Stimulated activated CD8-positive, alpha-beta memory T cell treated with anti-CD3 and anti-CD28 coated beads, Interleukin-2, amount 100 ng/mL, for 48 hours (primary cell): ENCODE data around the gene IQGAP3.
A peak's percentile ranks its signal among the peaks of the same experiment; 100 is the strongest.
"Not testable (repeated sequence)": the region's sequence is repeated elsewhere in the genome, so short reads cannot be mapped to it uniquely, and the experiment has no call there.

Experiments used
- DNase-seq, 2 donors: peaks; one replicate each; pipeline ENCODE4 v3.0.0-alpha.2; 2020; ENCODE audit warnings: low read depth in 2 of 2

IQGAP3 gene

GRCh38 chr1:156595016-156595415, 22.7 kb upstream of the IQGAP3 start:
- no peak for DNase-seq

- no peak for DNase-seq
Measured at GRCh38 chr1:156594190-156594589, 21.8 kb upstream of the IQGAP3 start.

DNA sequence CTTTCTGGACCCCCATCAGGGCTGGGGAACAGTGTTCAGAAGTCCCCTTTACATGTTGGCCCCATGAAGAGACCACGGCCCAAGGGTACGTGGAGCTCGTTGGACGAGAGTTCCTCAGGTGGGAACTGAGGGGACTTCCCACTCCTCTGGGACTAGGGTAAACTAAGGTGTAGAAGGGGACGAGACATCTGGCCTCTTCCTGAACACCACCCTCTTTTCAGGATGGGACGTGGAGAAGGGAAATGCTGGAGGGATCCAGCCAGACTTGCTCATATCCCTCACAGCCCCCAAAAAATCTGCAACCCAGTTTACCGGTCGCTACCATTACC, 21.3 kb upstream of the IQGAP3 start:
- DNase-seq = no peak

DNA sequence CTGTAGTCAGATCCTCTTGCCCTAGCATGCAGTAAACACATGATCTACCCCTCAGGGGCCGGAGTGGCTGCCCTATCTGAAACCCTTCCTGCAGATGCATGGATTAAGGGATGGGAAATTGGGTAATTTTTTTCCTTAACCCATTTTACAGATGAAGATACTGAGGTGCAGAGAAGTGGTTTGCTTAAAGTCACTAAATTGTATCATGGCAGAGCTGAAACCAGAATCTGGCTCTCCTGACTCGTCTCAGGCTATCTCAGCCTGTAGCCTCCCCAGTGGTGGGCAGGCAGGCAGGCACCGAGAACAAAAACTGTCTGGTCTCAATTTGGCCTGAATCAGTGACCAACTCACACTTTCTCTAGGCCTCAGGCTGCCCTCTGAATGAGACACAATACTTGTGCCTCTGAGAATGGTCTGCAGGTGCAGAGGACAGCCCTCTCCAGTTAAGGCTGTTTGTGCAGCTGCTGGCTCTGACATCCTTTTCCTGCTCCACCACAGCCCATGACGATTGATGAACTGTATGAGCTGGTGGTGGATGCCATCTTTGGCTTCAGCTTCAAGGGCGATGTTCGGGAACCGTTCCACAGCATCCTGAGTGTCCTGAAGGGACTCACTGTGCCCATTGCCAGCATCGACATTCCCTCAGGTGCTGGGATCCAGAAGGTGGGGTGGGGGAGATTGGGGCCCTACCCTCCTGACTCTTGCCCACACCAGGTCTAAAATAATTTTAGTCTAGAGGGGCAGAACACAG, 20.7 kb upstream of the IQGAP3 start:
- no peak for DNase-seq

GRCh38 chr1:156592158-156592909, 20.0 kb upstream of the IQGAP3 start:
- no peak for DNase-seq

GRCh38 chr1:156591432-156592157, 19.2 kb upstream of the IQGAP3 start, which contains the start of gene NAXE:
NAXE (plus strand) TSS chr1:156591776; CDS start chr1:156591805, 29 bp downstream.
- peak; percentile 52 to 64 for DNase-seq

DNA sequence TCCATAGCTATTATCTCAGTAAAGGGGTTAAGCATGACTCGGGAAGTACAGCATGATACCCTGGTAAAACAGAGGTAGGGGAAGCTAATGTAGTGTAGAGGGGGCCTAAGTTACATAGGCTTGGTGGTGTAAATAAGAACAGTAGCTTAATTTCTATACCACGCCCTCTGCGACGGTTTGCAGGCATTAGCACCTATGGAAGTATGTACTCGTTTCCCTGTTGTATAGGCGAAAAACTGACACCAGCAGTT, 18.7 kb upstream of the IQGAP3 start:
- no peak for DNase-seq

DNA sequence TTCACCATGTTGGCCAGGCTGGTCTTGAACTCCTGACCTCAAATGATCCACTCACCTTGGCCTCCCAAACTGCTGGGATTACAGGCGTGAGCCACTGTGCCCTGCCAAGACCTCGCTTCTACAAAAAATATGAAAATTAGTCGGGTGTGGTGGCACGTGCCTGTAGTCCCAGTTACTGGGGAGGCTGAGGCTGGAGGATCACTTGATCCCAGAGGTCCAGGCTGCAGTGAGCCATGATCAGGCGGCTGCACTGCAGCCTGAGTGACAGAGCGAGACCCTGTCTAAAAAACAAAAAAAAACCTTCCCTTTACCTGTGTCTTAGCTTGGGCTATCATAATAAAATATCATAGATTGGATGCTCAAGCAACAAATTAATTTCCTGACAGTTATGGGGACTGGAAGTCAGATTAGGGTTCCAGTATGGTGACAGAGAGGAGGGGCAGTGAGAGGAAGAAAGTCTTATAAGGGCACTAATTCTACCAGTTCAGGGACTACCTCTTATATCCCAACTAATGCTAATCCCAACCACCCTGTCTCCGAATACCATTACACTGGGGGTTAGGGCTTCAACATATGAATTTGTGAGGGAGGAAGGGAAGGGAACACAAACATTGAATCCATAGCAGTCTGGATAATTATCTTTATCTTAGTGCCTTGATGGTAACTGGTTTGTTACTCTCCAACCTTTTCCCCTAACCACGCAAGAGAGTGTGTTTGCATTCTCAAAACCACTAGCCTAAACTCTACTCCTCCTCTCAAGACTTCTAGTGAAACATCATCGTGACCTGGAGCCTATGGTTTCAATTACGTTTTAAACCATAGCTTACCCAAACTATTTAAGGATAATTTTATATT, 18.2 kb upstream of the IQGAP3 start:
- DNase-seq = no peak

DNA sequence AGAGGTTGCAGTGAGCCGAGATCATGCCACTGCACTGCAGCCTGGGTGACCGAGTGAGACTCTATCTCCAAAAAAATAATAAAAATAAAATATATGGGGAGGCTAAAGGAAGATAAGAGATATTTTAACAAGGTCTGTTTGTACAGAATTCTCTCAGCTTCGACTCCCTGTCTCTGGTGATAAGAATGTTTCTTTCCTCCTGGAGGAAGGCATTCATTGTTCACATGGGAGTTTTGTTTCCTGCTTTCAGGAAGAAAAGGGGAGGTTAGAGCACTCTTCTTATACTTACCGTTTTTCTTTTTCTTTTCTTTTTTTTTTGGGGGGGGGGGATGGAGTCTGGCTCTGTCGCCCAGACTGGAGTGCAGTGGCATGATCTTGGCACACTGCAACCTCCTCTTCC, 17.2 kb upstream of the IQGAP3 start:
- DNase-seq = no peak

GRCh38 chr1:156587927-156588326, 15.6 kb upstream of the IQGAP3 start:
- DNase-seq = not testable (repeated sequence)

GRCh38 chr1:156586892-156587477, 14.6 kb upstream of the IQGAP3 start:
- no peak for DNase-seq

GRCh38 chr1:156586323-156586722, 14.0 kb upstream of the IQGAP3 start:
- no peak for DNase-seq

DNA sequence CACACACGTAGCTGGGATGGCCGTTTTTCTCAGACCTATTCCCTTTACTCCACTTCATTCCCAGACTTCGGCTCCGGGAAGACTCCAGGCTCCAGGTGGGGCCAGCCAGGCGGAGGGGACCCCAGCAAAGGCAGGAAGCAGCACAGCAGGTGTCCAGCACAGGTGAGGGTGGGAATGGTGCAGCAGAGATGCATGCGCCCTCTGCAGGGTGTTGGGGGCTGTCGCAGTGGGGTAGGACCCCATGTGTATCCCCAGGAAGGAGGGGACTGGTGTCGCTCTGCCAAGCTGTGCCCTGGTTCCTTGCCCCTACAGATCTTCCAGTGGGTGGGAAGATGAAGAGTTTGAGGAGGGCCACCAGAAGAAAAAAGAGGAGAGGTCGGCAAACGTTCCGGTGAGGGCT, 12.4 kb upstream of the IQGAP3 start:
- DNase-seq = no peak

- DNase-seq = peak in 1 of 2 donors; percentile 57
Measured at GRCh38 chr1:156583821-156584622, 11.7 kb upstream of the IQGAP3 start.

DNA sequence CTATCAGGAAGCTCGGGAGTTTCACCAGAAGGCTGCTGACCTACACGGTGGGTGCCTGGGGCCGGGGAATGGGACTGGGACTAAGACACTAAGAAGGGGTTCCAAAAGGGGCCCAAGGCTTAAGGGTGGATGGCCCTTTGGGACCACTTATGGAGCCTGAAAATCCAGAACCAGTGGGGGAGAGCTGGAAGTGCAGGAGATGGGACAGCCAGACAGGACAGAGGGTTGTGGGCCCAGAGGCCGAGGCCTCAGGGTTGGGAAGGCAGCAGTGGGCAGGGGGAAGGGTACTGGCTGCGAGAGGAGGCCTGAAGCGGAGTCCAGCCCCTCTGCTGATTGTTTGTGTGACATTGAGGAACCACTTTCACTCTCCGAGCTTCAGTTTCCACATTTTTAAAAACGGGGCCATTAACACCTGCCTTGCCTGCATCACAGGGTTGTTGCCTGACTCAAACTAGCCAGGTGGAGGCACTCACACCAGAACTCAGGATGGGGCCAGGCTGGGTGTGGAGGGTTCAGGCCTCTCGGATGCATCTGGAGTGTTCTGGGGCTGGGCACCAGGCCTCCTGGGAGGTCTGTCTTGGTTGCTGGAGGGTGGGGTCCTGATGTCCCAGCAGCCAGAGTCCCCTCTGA, 10.1 kb upstream of the IQGAP3 start:
- no peak for DNase-seq

- peak; percentile 53 to 54 for DNase-seq
Measured at GRCh38 chr1:156581661-156582387, 9.5 kb upstream of the IQGAP3 start.

DNA sequence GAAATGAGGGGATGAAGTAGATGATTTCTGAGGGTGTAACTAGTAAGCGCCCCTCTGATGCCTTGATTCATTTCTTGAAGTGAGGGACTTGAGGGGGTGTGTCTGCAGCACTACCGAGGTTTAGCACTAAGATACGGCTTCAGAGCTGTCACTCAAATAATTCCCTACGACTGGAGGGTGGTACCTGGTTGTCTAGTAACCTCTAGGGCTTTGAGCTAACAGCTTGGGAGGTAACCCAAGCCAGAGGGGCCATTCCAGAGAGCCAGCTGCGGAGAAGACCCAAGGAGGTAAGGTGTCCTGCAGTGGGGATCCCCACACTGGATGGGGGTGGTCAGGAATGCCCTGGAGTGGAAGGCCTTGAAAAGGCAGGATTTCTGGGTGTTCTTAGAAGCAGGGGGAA, 7.1 kb upstream of the IQGAP3 start, which contains the start of gene TTC24:
Gene TTC24, plus strand, starts transcription at position 252 of the 400 bp plus-strand sequence. CDS start 1,642 bp downstream, outside the sequence.
- DNase-seq = no peak

- DNase-seq = no peak
Measured at GRCh38 chr1:156578055-156578454, 5.7 kb upstream of the IQGAP3 start.

- no peak for DNase-seq
Measured at GRCh38 chr1:156577550-156577949, 5.2 kb upstream of the IQGAP3 start.
